PC-3 (cell line): ENCODE results near the gene SNRPD1. TPM values are rescaled to one million over a fixed set of nuclear protein-coding genes. Genes with fewer than 3 reads are reported as not detected.
A peak's percentile ranks its signal among the peaks of the same experiment; 100 is the strongest.

ENCODE experiments used
- ATAC-seq: fragments of 200-7000 bp; cut with Tn5 transposase; 2 replicates; pipeline ENCODE4 v1.9.1; 2020; ENCODE audit warnings: mild to moderate bottlenecking, moderate library complexity
- BruUV-seq: library from RNA; stranded (reverse); fragments of 400-500 nt; replicated peaks from 2 replicates; lab custom pipeline; 2021; lab: Mats Ljungman, UMichigan
- CTCF ChIA-PET: fragments of 300-600 bp; sonication (Branson Sonifier 250); formaldehyde crosslinking; loops from one replicate; lab custom pipeline; 2022; ENCODE audit warnings: antibody characterized with exemption; lab: Charles Lee
- POLR2A ChIA-PET: fragments of 300-600 bp; sonication (Branson Sonifier 250); formaldehyde crosslinking; loops from one replicate; lab custom pipeline; 2022; ENCODE audit warnings: antibody characterized with exemption; ENCODE audit not compliant: unreplicated experiment; lab: Charles Lee
- DNase-seq: peaks from one replicate; pipeline ENCODE4 v3.0.0-alpha.2; 2015
- H2AFZ ChIP-seq: fragments of 300-600 bp; sonication (generic); 2 replicates; pipeline ENCODE4 v1.6.0; 2016; ENCODE audit warnings: antibody characterized with exemption, low read length
- H3F3A ChIP-seq: fragments of 300-600 bp; sonication (generic); one replicate; pipeline ENCODE4 v1.6.0; 2017; ENCODE audit warnings: antibody characterized with exemption, low read length, control low read depth, mild to moderate bottlenecking; ENCODE audit not compliant: unreplicated experiment
- H3K27ac ChIP-seq: fragments of 300-600 bp; sonication (generic); 2 replicates; pipeline ENCODE4 v1.5.1; 2016; ENCODE audit warnings: mild to moderate bottlenecking, low read length
- H3K27me3 ChIP-seq: fragments of 300-600 bp; sonication (generic); 2 replicates; pipeline ENCODE4 v1.6.1; 2016; ENCODE audit warnings: low read length, mixed read lengths
- H3K36me3 ChIP-seq: fragments of 300-600 bp; sonication (generic); 2 replicates; pipeline ENCODE4 v1.6.1; 2016; ENCODE audit warnings: low read depth, mixed run types, low read length, mixed read lengths
- H3K4me1 ChIP-seq: fragments of 300-600 bp; sonication (generic); 2 replicates; pipeline ENCODE4 v1.5.1; 2016; ENCODE audit warnings: low read length; ENCODE audit not compliant: insufficient read depth
- H3K4me2 ChIP-seq: fragments of 300-600 bp; sonication (generic); 2 replicates; pipeline ENCODE4 v1.6.0; 2016; ENCODE audit warnings: low read length
- H3K4me3 ChIP-seq: fragments of 300-600 bp; sonication (generic); 2 replicates; pipeline ENCODE4 v1.5.1; 2016; ENCODE audit warnings: mild to moderate bottlenecking, low read length, mixed read lengths
- H3K79me2 ChIP-seq: fragments of 300-600 bp; sonication (generic); 2 replicates; pipeline ENCODE4 v1.6.1; 2017; ENCODE audit warnings: low read length, mixed read lengths
- H3K9ac ChIP-seq: fragments of 300-600 bp; sonication (generic); 2 replicates; pipeline ENCODE4 v1.6.0; 2016; ENCODE audit warnings: mild to moderate bottlenecking, low read length
- H3K9me2 ChIP-seq: fragments of 300-600 bp; sonication (generic); replicated peaks from 2 replicates; pipeline ENCODE4 v1.6.1; 2016; ENCODE audit warnings: mixed run types, low read length, mixed read lengths
- H3K9me3 ChIP-seq: fragments of 300-600 bp; sonication (generic); 2 replicates; pipeline ENCODE4 v1.6.1; 2016; ENCODE audit warnings: low read length, mixed read lengths
- H4K20me1 ChIP-seq: fragments of 300-600 bp; sonication (generic); 2 replicates; pipeline ENCODE4 v1.6.1; 2016; ENCODE audit warnings: low read length, mixed read lengths
- CTCF ChIP-seq: fragments of 300-600 bp; sonication (generic); conservative IDR thresholded peaks from 2 replicates; pipeline ENCODE4 v1.5.1; 2017; ENCODE audit warnings: antibody characterized with exemption, low read depth, mild to moderate bottlenecking, low read length
- EZH2 ChIP-seq: fragments of 300-600 bp; sonication (generic); IDR thresholded peaks from one replicate; pipeline ENCODE4 v1.6.1; 2017; ENCODE audit warnings: antibody characterized with exemption, mild to moderate bottlenecking, low read length; ENCODE audit not compliant: unreplicated experiment
- EZH2phosphoT487 ChIP-seq: fragments of 300-600 bp; sonication (generic); IDR thresholded peaks from 2 replicates; pipeline ENCODE4 v1.6.1; 2018; ENCODE audit warnings: mild to moderate bottlenecking, antibody characterized with exemption, low read length, borderline replicate concordance
- intact Hi-C: fragments of 100-400 bp; cut with micrococcal nuclease; formaldehyde crosslinking; loops from 2 replicates; pipeline ENCODE4 v1.9.0; 2023
- total RNA-seq: library from RNA; depleted of rRNA; stranded (reverse); fragments of >200 nt; gene quantifications from 2 replicates; pipeline ENCODE4 v1.2.3, GENCODE V29; 2014

SNRPD1 gene
- total RNA-seq, 1 experiment from 2014 or later, result 73.2 TPM

- CTCF ChIA-PET, result interaction anchor here (0.5 to 1.9 kb wide), 16 partner anchors 12 to 483 kb away, joined by 3 to 9 read pairs (median 4); partner anchors contain the start of genes ABHD3, MIB1 and SNRPD1
- POLR2A ChIA-PET, result interaction anchor here (0.6 to 1.0 kb wide), 8 partner anchors 12 to 239 kb away, joined by 3 to 14 read pairs (median 4); partner anchors contain the start of gene SNRPD1
Observed at GRCh38 chr18:21600526-21601410, 11.3 kb upstream of the SNRPD1 start, which contains the start of gene ESCO1. TSS of gene ESCO1 (minus strand) at chr18:21600704. CDS start at chr18:21574843, 25,861 bp downstream.

GRCh38 chr18:21602299-21602587 is 9.9 kb upstream of the SNRPD1 start:
- peaks cover 14% of the 10 kb centered on the region for H3K4me1 ChIP-seq
- BruUV-seq, result no TSS peak
- intact Hi-C loops, result no loop called here
- no peaks in the 10 kb centered on the region for H3K9me3 ChIP-seq
- H3K9me2 ChIP-seq, result no peaks in the 10 kb centered on the region
- H3K4me3 ChIP-seq, result no peak overlapping the region
- H3K79me2 ChIP-seq, result peaks cover 30% of the 10 kb centered on the region
- no peaks in the 10 kb centered on the region for H3F3A ChIP-seq
- no peak overlapping the region for H3K27ac ChIP-seq
- no peak for ATAC-seq
- no peaks in the 10 kb centered on the region for H3K27me3 ChIP-seq
- no peak for DNase-seq
- H3K9ac ChIP-seq, result no peak overlapping the region
- CTCF ChIA-PET, result no interaction called here
- POLR2A ChIA-PET, result no interaction called here
- TF ChIP-seq CTCF (no peak), EZH2phosphoT487 (no peak), EZH2 (no peak)
- H3K4me2 ChIP-seq, result no peak overlapping the region
- no peaks in the 10 kb centered on the region; the same call in 1 of the 2 replicates for H4K20me1 ChIP-seq
- H3K36me3 ChIP-seq, result no peaks in the 10 kb centered on the region
- no peak overlapping the region for H2AFZ ChIP-seq

More at GRCh38 chr18:21600526-21601410, 11.3 kb upstream of the SNRPD1 start, which contains the start of gene ESCO1:
- no peaks in the 10 kb centered on the region for H3F3A ChIP-seq
- intact Hi-C loops, result loop anchor here (2.0 kb wide), 1 partner anchor 14 kb away; no protein-coding TSS in a partner anchor
- no peaks in the 10 kb centered on the region; the same call in 1 of the 2 replicates for H4K20me1 ChIP-seq
- TF ChIP-seq EZH2 (no peak), CTCF (peak; percentile 80)
- peaks cover 14% of the 10 kb centered on the region for H3K4me1 ChIP-seq
- H3K9me3 ChIP-seq, result no peaks in the 10 kb centered on the region
- no peaks in the 10 kb centered on the region for H3K27me3 ChIP-seq
- peak within 1 kb of the TSS; percentile 99 for H3K4me3 ChIP-seq
- peaks cover 44% of the 10 kb centered on the region for H3K79me2 ChIP-seq
- H3K9ac ChIP-seq, result peak within 1 kb of the TSS; percentile 95
- no peaks in the 10 kb centered on the region for H3K36me3 ChIP-seq
- no peaks in the 10 kb centered on the region for H3K9me2 ChIP-seq
- no TSS peak for BruUV-seq
- DNase-seq, result peak; percentile 98
- H3K4me2 ChIP-seq, result peak within 1 kb of the TSS; percentile 98
- peak within 1 kb of the TSS; percentile 94 for H3K27ac ChIP-seq
- ATAC-seq, result peak; percentile 91
- peak within 1 kb of the TSS; percentile 79 for H2AFZ ChIP-seq
